Vagina (tissue), 2 donors: ENCODE results near the gene PCIF1. TPM values are rescaled to one million over a fixed set of nuclear protein-coding genes. Genes with fewer than 3 reads are reported as not detected.

Experiments
- DNase-seq, 2 donors: peaks; one replicate each; pipeline ENCODE4 v3.0.0-alpha.2; 2017; ENCODE audit errors: extremely low spot score in 2 of 2
- H3K27ac ChIP-seq: fragments of 200-600 bp; sonication (generic); one replicate; pipeline ENCODE4 v1.5.1; 2019
- H3K27me3 ChIP-seq: fragments of 200-600 bp; sonication (generic); one replicate; pipeline ENCODE4 v1.5.1; 2019
- H3K36me3 ChIP-seq, 2 donors: fragments of 200-600 bp; sonication (generic); one replicate each; pipeline ENCODE4 v1.5.1; 2017 to 2019
- H3K4me1 ChIP-seq: fragments of 200-600 bp; sonication (generic); one replicate; pipeline ENCODE4 v1.5.1; 2019
- H3K4me3 ChIP-seq, 2 donors: fragments of 200-600 bp; sonication (generic); 1 replicate in 1 of 2; 2 replicates in 1 of 2; pipeline ENCODE4 v1.5.1; 2016 to 2019
- H3K9me3 ChIP-seq: fragments of 200-600 bp; sonication (generic); one replicate; pipeline ENCODE4 v1.5.1; 2019
- POLR2A ChIP-seq, 2 donors: fragments of 450-650 bp; IDR thresholded peaks; one replicate each; pipeline ENCODE4 v1.6.1; 2017; ENCODE audit warnings: antibody characterized with exemption in 2 of 2, mild to moderate bottlenecking in 2 of 2, moderate library complexity in 2 of 2
- POLR2AphosphoS5 ChIP-seq, 2 donors: sonication (generic); formaldehyde crosslinking; IDR thresholded peaks; one replicate each; pipeline ENCODE4 v1.9.0; 2017; ENCODE audit warnings: antibody characterized with exemption in 2 of 2, mild to moderate bottlenecking in 2 of 2, low read depth in 1 of 2; ENCODE audit not compliant: insufficient read depth in 1 of 2
- intact Hi-C: fragments of 100-400 bp; cut with DNase I; formaldehyde crosslinking; loops from one replicate; pipeline ENCODE4 v1.15.1; 2023
- total RNA-seq: library from RNA; depleted of rRNA; stranded (reverse); fragments of >200 nt; gene quantifications from one replicate; pipeline ENCODE4 v1.2.3, GENCODE V29; 2016
- TF ChIP-seq, protein P1 (sequence below), 3 experiments: fragments of 450-650 bp in 2 of 3; fragments of 200-600 bp in 1 of 3; sonication (generic) in 1 of 3; IDR thresholded peaks; one replicate each; pipeline ENCODE4 v1.5.1; 2017 to 2019; ENCODE audit warnings: antibody characterized with exemption in 3 of 3, mild to moderate bottlenecking in 2 of 3, moderate library complexity in 2 of 3

Gene PCIF1
- total RNA-seq, 1 donor from 2014 or later, result 36.6 TPM

DNA sequence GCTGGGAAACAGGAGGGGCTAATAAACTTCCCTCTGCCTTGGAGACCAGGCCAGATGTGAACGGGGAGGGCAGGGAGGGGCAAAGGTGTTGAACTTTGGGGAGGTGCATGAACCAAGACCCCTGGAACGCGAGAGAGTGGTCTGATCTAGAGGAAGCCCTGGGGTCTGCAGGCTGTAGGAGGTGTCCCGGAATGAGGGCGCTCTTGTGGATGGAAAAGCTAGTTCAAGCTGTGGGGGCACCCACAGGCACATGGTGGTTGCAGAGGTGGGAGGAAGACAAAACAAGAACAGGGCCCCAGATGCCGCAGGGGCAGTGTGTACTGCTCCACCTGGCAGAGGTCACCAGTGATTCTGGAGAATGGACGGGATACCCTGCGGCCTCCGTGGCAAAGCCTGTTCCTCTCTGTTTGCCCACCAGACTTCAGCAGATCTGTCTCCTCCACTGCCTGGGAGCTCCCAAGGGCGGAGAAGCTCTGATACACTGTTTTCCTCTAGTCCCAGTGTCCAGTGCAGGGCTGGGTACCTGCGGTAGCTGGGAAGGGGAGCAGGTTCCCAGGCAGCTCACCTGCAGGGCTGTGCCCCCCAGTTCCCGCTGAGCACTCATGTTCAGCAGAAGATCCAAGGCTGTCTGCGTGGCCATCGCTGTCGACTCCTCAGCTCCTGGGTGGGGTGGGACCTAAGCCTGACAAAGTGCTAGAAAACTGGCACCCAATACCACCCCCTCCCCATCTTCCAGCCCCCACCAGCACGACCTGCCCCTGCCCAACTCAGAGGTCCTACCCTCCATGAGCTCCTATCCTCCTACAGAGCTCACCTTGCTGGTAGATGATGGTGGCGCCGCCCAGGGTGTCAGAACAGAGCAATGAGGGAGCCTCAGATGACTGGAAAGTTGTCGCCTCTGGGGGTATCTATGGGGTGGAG, 22.8 kb downstream of the PCIF1 start:
- Histone ChIP-seq H3K4me3 (no peak overlapping the region), H3K36me3 (peaks cover 7 to 66% of the 10 kb centered on the region in 2 donors), H3K27me3 (no peaks in the 10 kb centered on the region), H3K27ac (no peak overlapping the region), H3K9me3 (no peaks in the 10 kb centered on the region), H3K4me1 (no peaks in the 10 kb centered on the region)
- intact Hi-C loops, result no loop called here
- TF ChIP-seq POLR2A (IDR thresholded peaks at IDR 0.05), result no peak
- TF ChIP-seq, protein P1, sequence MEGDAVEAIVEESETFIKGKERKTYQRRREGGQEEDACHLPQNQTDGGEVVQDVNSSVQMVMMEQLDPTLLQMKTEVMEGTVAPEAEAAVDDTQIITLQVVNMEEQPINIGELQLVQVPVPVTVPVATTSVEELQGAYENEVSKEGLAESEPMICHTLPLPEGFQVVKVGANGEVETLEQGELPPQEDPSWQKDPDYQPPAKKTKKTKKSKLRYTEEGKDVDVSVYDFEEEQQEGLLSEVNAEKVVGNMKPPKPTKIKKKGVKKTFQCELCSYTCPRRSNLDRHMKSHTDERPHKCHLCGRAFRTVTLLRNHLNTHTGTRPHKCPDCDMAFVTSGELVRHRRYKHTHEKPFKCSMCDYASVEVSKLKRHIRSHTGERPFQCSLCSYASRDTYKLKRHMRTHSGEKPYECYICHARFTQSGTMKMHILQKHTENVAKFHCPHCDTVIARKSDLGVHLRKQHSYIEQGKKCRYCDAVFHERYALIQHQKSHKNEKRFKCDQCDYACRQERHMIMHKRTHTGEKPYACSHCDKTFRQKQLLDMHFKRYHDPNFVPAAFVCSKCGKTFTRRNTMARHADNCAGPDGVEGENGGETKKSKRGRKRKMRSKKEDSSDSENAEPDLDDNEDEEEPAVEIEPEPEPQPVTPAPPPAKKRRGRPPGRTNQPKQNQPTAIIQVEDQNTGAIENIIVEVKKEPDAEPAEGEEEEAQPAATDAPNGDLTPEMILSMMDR (IDR thresholded peaks at IDR 0.05), result no peak
- no peak for TF ChIP-seq POLR2AphosphoS5 (IDR thresholded peaks at IDR 0.05; ENCODE audit: insufficient read depth in 1 of 2, low read depth in 1 of 2)
- DNase-seq, result no peak

GRCh38 chr20:45958593-45958992, 24.1 kb downstream of the PCIF1 start:
- Histone ChIP-seq H3K36me3 (peaks cover 7 to 66% of the 10 kb centered on the region in 2 donors), H3K4me1 (no peaks in the 10 kb centered on the region)
- DNase-seq, result no peak

GRCh38 chr20:45959126-45959525, 24.6 kb downstream of the PCIF1 start:
- Histone ChIP-seq H3K4me3 (no peak overlapping the region), H3K27me3 (no peaks in the 10 kb centered on the region), H3K9me3 (no peaks in the 10 kb centered on the region), H3K4me1 (no peaks in the 10 kb centered on the region), H3K27ac (no peak overlapping the region), H3K36me3 (peaks cover 7 to 71% of the 10 kb centered on the region in 2 donors)
- TF ChIP-seq POLR2AphosphoS5 (IDR thresholded peaks at IDR 0.05; ENCODE audit: insufficient read depth in 1 of 2, low read depth in 1 of 2) (no peak), POLR2A (IDR thresholded peaks at IDR 0.05) (no peak)
- TF ChIP-seq, protein P1 (IDR thresholded peaks at IDR 0.05), result no peak
- intact Hi-C loops, result no loop called here
- no peak for DNase-seq

More at GRCh38 chr20:45958593-45958992, 24.1 kb downstream of the PCIF1 start:
- Histone ChIP-seq H3K4me3 (no peak overlapping the region), H3K9me3 (no peaks in the 10 kb centered on the region), H3K27ac (no peak overlapping the region), H3K27me3 (no peaks in the 10 kb centered on the region)
- intact Hi-C loops, result no loop called here
- TF ChIP-seq POLR2AphosphoS5 (IDR thresholded peaks at IDR 0.05; ENCODE audit: insufficient read depth in 1 of 2, low read depth in 1 of 2), result no peak
- TF ChIP-seq POLR2A (IDR thresholded peaks at IDR 0.05), result no peak
- TF ChIP-seq, protein P1 (IDR thresholded peaks at IDR 0.05), result no peak

DNA sequence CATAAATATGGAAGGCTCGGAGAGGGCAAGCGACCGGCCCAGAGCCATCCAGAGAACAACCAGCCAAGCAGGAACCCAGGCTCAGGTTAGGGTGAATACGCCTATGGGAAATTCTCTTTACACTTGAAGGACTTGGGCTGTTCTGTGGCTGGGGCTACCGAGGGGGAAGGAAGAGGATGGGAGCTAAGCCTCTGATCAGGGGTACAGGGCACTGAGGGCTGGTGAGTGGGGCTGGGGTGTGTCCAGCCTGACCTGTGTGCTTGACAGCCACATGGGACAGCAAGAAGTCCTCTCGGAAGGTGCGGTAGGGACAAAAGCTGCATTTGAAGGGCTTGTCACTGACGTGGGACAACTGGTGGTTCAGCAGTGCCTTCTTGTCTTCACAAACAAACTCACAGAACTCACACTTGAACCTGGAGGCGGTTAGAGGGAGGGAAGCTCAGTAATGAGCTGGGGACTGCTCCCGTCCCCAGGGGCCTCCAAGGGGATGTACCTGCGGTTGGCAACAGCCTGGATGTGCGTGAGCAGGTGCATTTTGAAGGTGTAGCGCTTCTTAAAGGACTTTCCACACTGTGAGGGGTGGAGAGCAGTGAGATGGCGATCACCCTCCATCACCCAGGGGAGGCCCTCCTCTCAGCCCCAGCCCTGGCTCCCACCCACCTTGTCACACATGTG, 25.6 kb downstream of the PCIF1 start:
- intact Hi-C loops, result loop anchor here (10.0 kb wide), 1 partner anchor 145 kb away; the partner anchor contains the start of gene UBE2C
- no peak for DNase-seq

DNA sequence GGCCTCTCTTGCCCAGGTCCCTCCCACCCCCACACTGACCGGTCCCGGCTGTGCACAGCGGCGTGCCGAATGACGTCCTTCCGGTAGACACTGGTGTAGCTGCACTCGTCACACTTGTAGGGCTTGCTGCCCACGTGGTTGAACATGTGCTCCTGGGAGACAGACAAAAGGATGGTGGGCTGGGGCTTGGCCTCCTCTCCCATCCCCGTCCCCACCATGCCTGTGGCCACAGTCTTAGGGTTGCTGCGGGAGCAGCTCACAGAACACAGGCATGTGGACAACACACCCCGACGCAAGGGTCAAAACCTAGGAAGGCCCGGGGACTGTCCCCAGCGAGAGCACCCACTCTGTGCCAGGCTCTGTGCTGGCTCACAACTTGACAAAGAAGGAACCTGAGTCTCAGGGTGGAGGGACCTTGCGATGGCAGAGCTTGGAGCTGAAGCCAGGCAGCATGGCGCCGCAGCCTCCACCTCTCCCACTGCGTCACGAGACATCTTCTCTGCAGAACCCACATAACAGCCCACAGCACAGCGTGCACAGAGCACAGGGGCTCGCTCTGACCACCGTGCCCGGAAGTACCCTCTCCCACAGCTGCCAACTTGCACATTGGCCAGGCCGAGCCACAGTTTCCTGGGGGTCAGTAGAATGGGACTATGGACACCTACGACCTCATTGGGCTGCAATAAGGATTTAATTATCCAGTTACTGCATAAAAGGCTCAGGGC, 27.7 kb downstream of the PCIF1 start:
- H3K36me3 ChIP-seq, result peaks cover 7 to 93% of the 10 kb centered on the region in 2 donors
- H3K27ac ChIP-seq, result no peak overlapping the region
- H3K4me1 ChIP-seq, result no peaks in the 10 kb centered on the region
- H3K4me3 ChIP-seq, result no peak overlapping the region
- no peaks in the 10 kb centered on the region for H3K27me3 ChIP-seq
- DNase-seq, result no peak
- no peaks in the 10 kb centered on the region for H3K9me3 ChIP-seq
- TF ChIP-seq, protein P1 (IDR thresholded peaks at IDR 0.05), result no peak
- TF ChIP-seq POLR2A (IDR thresholded peaks at IDR 0.05), result no peak
- TF ChIP-seq POLR2AphosphoS5 (IDR thresholded peaks at IDR 0.05; ENCODE audit: insufficient read depth in 1 of 2, low read depth in 1 of 2), result no peak
- intact Hi-C loops, result loop anchor here (10.0 kb wide), 1 partner anchor 147 kb away; the partner anchor contains the start of gene UBE2C

More for the DNA sequence above, 25.6 kb downstream of the PCIF1 start:
- no peak for TF ChIP-seq POLR2AphosphoS5 (IDR thresholded peaks at IDR 0.05; ENCODE audit: insufficient read depth in 1 of 2, low read depth in 1 of 2)
- Histone ChIP-seq H3K36me3 (peaks cover 7 to 80% of the 10 kb centered on the region in 2 donors), H3K27ac (no peak overlapping the region), H3K4me1 (no peaks in the 10 kb centered on the region), H3K4me3 (no peak overlapping the region), H3K27me3 (no peaks in the 10 kb centered on the region), H3K9me3 (no peaks in the 10 kb centered on the region)
